Panc1 (cell line): ENCODE data around the gene PIGM. TPM values are rescaled to one million over a fixed set of nuclear protein-coding genes. Genes with fewer than 3 reads are reported as not detected.

Source experiments
- ATAC-seq: fragments of 200-7000 bp; cut with Tn5 transposase; 2 replicates; pipeline ENCODE4 v1.9.1; 2020; ENCODE audit warnings: mild to moderate bottlenecking, moderate library complexity
- BruUV-seq: library from RNA; stranded (reverse); fragments of 400-500 nt; replicated peaks from 2 replicates; lab custom pipeline; 2021; lab: Mats Ljungman, UMichigan
- CTCF ChIA-PET: fragments of 300-600 bp; sonication (Branson Sonifier 250); formaldehyde crosslinking; loops from one replicate; lab custom pipeline; 2022; ENCODE audit warnings: antibody characterized with exemption; lab: Charles Lee
- POLR2A ChIA-PET: fragments of 300-600 bp; sonication (Branson Sonifier 250); formaldehyde crosslinking; loops from one replicate; lab custom pipeline; 2022; ENCODE audit warnings: antibody characterized with exemption; lab: Charles Lee
- DNase-seq: peaks from one replicate; pipeline ENCODE4 v3.0.0-alpha.2; 2010; ENCODE audit warnings: low read depth, low spot score
- H3K27ac ChIP-seq: 2 replicates; pipeline ENCODE4 v1.5.1; 2011; ENCODE audit warnings: mild to moderate bottlenecking, low read length, inconsistent platforms
- H3K27me3 ChIP-seq: fragments of 200-500 bp; sonication (Bioruptor generic); 2 replicates; pipeline ENCODE4 v1.6.0; 2014; ENCODE audit warnings: low read length, inconsistent platforms; ENCODE audit not compliant: control insufficient read depth, insufficient read depth
- H3K36me3 ChIP-seq: fragments of 200-500 bp; sonication (Bioruptor generic); 2 replicates; pipeline ENCODE4 v1.5.1; 2014; ENCODE audit warnings: inconsistent platforms, mild to moderate bottlenecking, low read length, moderate library complexity; ENCODE audit not compliant: control insufficient read depth, insufficient read depth
- H3K4me1 ChIP-seq: 2 replicates; pipeline ENCODE4 v1.5.1; 2011; ENCODE audit warnings: inconsistent platforms, mild to moderate bottlenecking, low read length, moderate library complexity; ENCODE audit not compliant: control insufficient read depth, insufficient read depth
- H3K4me3 ChIP-seq, 2 experiments: 2 replicates each; pipeline ENCODE4 v1.5.1; 2011 to 2012; ENCODE audit warnings: low read depth in 2 of 2, low read length in 2 of 2, mild to moderate bottlenecking in 2 of 2, inconsistent platforms in 1 of 2, moderate library complexity in 1 of 2
- H3K9me3 ChIP-seq: fragments of 200-500 bp; sonication (Bioruptor generic); 2 replicates; pipeline ENCODE4 v1.5.1; 2014; ENCODE audit warnings: low read depth, mild to moderate bottlenecking, inconsistent platforms, low read length, moderate library complexity; ENCODE audit not compliant: control insufficient read depth, insufficient read depth
- POLR2AphosphoS5 ChIP-seq: IDR thresholded peaks from 2 replicates; pipeline ENCODE4 v1.6.1; 2012; ENCODE audit warnings: mild to moderate bottlenecking, low read depth, low read length, moderate library complexity
- SIN3A ChIP-seq: IDR thresholded peaks from 2 replicates; pipeline ENCODE4 v1.6.1; 2012; ENCODE audit warnings: low read depth, mild to moderate bottlenecking, low read length, moderate library complexity, borderline replicate concordance; ENCODE audit not compliant: insufficient read depth
- TCF7L2 ChIP-seq: IDR thresholded peaks from 2 replicates; pipeline ENCODE4 v1.6.1; 2011; ENCODE audit warnings: mild to moderate bottlenecking, low read depth, low read length, inconsistent platforms
- in situ Hi-C: cut with HindIII; loops from 2 replicates; pipeline ENCODE4 v1.10.0; 2016; ENCODE audit warnings: low sequenced_read_pairs, low pct_unique_long_range_greater_than_20kb
- intact Hi-C: fragments of 100-400 bp; cut with micrococcal nuclease; formaldehyde crosslinking; loops from one replicate; pipeline ENCODE4 v1.10.0; 2022; ENCODE audit not compliant: unreplicated experiment
- total RNA-seq: library from RNA; stranded (reverse); gene quantifications from one replicate; pipeline ENCODE4 v1.2.1, GENCODE V29; 2021; ENCODE audit not compliant: unreplicated experiment
- TF ChIP-seq, protein P1 (sequence below): fragments of 450-650 bp; IDR thresholded peaks from 2 replicates; pipeline ENCODE4 v1.5.1; 2017; ENCODE audit warnings: mild to moderate bottlenecking
- TF ChIP-seq, protein P2 (sequence below), 2 experiments: IDR thresholded peaks; 2 replicates each; pipeline ENCODE4 v1.6.1; 2011 to 2012; ENCODE audit warnings: low read depth in 2 of 2, control low read depth in 1 of 2, low read length in 1 of 2, mild to moderate bottlenecking in 1 of 2, moderate library complexity in 1 of 2; ENCODE audit not compliant: insufficient read depth in 1 of 2

Gene PIGM
- total RNA-seq, 1 experiment from 2014 or later, result 4.4 TPM

DNA sequence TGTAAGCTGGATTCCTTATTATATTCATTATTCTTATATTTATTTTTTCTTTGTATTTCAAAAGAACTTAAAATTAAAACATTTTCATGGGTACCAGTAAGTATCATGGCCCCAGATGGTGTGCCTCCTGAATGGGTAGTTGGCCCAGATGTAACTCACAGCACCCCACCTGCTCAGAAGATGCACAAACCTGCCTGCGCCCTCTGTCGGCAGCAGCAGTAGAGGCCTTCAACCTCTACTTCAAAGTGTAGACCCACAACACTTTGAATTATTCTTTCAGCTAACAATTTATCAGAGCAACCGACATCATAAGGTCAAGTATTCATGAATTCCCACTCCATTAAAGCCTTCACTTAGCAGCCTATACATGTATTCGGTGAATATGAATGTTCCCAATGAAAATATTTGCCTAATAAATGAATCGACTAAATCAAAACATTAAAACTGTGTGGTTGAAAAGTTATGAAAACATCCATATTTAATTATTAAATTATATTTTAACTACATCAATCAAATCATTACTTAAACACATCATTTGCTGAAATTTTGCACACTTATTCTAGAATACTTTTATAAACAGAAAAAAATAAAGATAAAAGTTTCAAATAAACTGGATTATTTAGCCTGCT, 25.4 kb downstream of the PIGM start:
- POLR2A ChIA-PET, result no interaction called here

DNA sequence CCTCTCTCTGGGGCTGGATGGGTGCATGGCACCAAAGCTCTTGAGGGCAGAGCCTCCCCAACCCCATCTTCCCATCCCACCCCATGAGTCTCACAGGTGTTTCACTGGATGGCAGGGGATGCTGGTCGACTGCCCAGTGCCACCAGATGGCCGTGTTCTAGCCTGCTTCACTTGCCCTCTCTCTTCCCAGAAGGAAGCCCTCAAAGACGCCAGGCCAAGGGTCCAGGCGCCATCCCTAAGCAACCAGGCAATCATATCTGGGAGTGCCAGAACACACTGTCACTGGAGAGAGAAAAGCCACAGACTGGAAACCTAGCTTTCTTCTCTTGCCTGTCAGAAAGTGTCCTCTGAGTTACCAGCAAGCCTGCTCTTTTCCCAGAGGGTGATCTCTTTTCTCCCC, 26.7 kb downstream of the PIGM start:
- Histone ChIP-seq H3K4me3 (no peak overlapping the region), H3K27me3 (peaks cover 6% of the 10 kb centered on the region; the same call in 1 of the 2 replicates), H3K4me1 (no peaks in the 10 kb centered on the region), H3K27ac (no peak overlapping the region), H3K9me3 (no peaks in the 10 kb centered on the region), H3K36me3 (no peaks in the 10 kb centered on the region)
- ChIA-PET POLR2A (no interaction called here), CTCF (interaction anchor here (0.6 to 1.8 kb wide), 4 partner anchors 67 to 77 kb away, joined by 3 to 5 read pairs (median 4); no protein-coding TSS in a partner anchor)
- no peak for ATAC-seq
- no peak for DNase-seq
- BruUV-seq, result no TSS peak
- intact Hi-C loops, result loop anchor here (5.0 kb wide), 2 partner anchors 208 to 223 kb away; partner anchors contain the start of gene DUSP23
- TF ChIP-seq, protein P1, sequence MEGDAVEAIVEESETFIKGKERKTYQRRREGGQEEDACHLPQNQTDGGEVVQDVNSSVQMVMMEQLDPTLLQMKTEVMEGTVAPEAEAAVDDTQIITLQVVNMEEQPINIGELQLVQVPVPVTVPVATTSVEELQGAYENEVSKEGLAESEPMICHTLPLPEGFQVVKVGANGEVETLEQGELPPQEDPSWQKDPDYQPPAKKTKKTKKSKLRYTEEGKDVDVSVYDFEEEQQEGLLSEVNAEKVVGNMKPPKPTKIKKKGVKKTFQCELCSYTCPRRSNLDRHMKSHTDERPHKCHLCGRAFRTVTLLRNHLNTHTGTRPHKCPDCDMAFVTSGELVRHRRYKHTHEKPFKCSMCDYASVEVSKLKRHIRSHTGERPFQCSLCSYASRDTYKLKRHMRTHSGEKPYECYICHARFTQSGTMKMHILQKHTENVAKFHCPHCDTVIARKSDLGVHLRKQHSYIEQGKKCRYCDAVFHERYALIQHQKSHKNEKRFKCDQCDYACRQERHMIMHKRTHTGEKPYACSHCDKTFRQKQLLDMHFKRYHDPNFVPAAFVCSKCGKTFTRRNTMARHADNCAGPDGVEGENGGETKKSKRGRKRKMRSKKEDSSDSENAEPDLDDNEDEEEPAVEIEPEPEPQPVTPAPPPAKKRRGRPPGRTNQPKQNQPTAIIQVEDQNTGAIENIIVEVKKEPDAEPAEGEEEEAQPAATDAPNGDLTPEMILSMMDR, result no peak
- no peak for TF ChIP-seq SIN3A
- TF ChIP-seq, protein P2, sequence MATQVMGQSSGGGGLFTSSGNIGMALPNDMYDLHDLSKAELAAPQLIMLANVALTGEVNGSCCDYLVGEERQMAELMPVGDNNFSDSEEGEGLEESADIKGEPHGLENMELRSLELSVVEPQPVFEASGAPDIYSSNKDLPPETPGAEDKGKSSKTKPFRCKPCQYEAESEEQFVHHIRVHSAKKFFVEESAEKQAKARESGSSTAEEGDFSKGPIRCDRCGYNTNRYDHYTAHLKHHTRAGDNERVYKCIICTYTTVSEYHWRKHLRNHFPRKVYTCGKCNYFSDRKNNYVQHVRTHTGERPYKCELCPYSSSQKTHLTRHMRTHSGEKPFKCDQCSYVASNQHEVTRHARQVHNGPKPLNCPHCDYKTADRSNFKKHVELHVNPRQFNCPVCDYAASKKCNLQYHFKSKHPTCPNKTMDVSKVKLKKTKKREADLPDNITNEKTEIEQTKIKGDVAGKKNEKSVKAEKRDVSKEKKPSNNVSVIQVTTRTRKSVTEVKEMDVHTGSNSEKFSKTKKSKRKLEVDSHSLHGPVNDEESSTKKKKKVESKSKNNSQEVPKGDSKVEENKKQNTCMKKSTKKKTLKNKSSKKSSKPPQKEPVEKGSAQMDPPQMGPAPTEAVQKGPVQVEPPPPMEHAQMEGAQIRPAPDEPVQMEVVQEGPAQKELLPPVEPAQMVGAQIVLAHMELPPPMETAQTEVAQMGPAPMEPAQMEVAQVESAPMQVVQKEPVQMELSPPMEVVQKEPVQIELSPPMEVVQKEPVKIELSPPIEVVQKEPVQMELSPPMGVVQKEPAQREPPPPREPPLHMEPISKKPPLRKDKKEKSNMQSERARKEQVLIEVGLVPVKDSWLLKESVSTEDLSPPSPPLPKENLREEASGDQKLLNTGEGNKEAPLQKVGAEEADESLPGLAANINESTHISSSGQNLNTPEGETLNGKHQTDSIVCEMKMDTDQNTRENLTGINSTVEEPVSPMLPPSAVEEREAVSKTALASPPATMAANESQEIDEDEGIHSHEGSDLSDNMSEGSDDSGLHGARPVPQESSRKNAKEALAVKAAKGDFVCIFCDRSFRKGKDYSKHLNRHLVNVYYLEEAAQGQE (IDR thresholded peaks at IDR 0.05; ENCODE audit: insufficient read depth in 1 of 2, low read depth in 2 of 2, low read length in 1 of 2), result no peak
- no peak for TF ChIP-seq TCF7L2
- no peak for TF ChIP-seq POLR2AphosphoS5
- in situ Hi-C loops, result no loop called here

More for the DNA sequence above, 25.4 kb downstream of the PIGM start:
- H3K9me3 ChIP-seq, result no peaks in the 10 kb centered on the region
- TF ChIP-seq, protein P1, result peak; percentile 97
- no peak for TF ChIP-seq POLR2AphosphoS5
- TF ChIP-seq TCF7L2, result 0 out of 2 replicates have a peak, but pooled peaks have one; percentile 25
- TF ChIP-seq SIN3A, result no peak
- TF ChIP-seq, protein P2 (IDR thresholded peaks at IDR 0.05; ENCODE audit: insufficient read depth in 1 of 2, low read depth in 2 of 2, low read length in 1 of 2), result no peak
- CTCF ChIA-PET, result interaction anchor here (0.5 to 1.9 kb wide), 15 partner anchors 8 to 795 kb away, joined by 3 to 18 read pairs (median 4); partner anchors contain the start of gene TAGLN2
- no peaks in the 10 kb centered on the region for H3K36me3 ChIP-seq
- in situ Hi-C loops (no loop called here), intact Hi-C loops (loop anchor here (1.0 to 5.0 kb wide), 3 partner anchors 70 to 224 kb away; partner anchors contain the start of gene DUSP23)
- ATAC-seq (peak; percentile 95), DNase-seq (peak; percentile 28)
- peaks cover 2% of the 10 kb centered on the region; the same call in 1 of the 2 replicates for H3K27me3 ChIP-seq
- no peak overlapping the region for H3K4me3 ChIP-seq
- H3K4me1 ChIP-seq, result no peaks in the 10 kb centered on the region
- no TSS peak for BruUV-seq
- no peak overlapping the region for H3K27ac ChIP-seq
